ENCODE results near the gene VWA2.

Gene VWA2

GRCh38 chr10:114288424-114289095 is 49.5 kb downstream of the VWA2 start:
- H3K4me3 Mint-ChIP-seq = no peak overlapping the region
- no peaks in the 10 kb centered on the region for H3K9me3 Mint-ChIP-seq
- DNase-seq = no peak
- CTCF ChIA-PET = interaction anchor here (1.0 to 1.5 kb wide), 2 partner anchors 10 to 16 kb away, joined by 3 read pairs; no protein-coding TSS in a partner anchor
- H3K27ac Mint-ChIP-seq = no peak overlapping the region
- no peaks in the 10 kb centered on the region for H3K4me1 Mint-ChIP-seq
- H3K27me3 Mint-ChIP-seq = peaks cover 3% of the 10 kb centered on the region
- no peaks in the 10 kb centered on the region for H3K36me3 Mint-ChIP-seq

GRCh38 chr10:114289096-114289436 is 50.0 kb downstream of the VWA2 start:
- Mint-ChIP-seq H3K27me3 (peaks cover 3% of the 10 kb centered on the region), H3K9me3 (no peaks in the 10 kb centered on the region), H3K4me3 (no peak overlapping the region), H3K36me3 (no peaks in the 10 kb centered on the region), H3K27ac (no peak overlapping the region), H3K4me1 (no peaks in the 10 kb centered on the region)
- CTCF ChIA-PET = interaction anchor here (1.5 kb wide), 2 partner anchors 11 to 15 kb away, joined by 3 to 6 read pairs; no protein-coding TSS in a partner anchor
- DNase-seq = no peak

- H3K4me1 Mint-ChIP-seq = no peaks in the 10 kb centered on the region
- CTCF ChIA-PET = interaction anchor here (1.5 kb wide), 2 partner anchors 12 to 14 kb away, joined by 3 to 6 read pairs; no protein-coding TSS in a partner anchor
- no peak overlapping the region for H3K4me3 Mint-ChIP-seq
- peaks cover under 1% of the 10 kb centered on the region for H3K9me3 Mint-ChIP-seq
- no peaks in the 10 kb centered on the region for H3K36me3 Mint-ChIP-seq
- DNase-seq = no peak
- no peak overlapping the region for H3K27ac Mint-ChIP-seq
- H3K27me3 Mint-ChIP-seq = peaks cover 3% of the 10 kb centered on the region
Measured at GRCh38 chr10:114290038-114290437, 51.0 kb downstream of the VWA2 start.

GRCh38 chr10:114291076-114291475 is 52.0 kb downstream of the VWA2 start:
- Mint-ChIP-seq H3K4me3 (no peak overlapping the region), H3K27ac (no peak overlapping the region), H3K27me3 (peaks cover 3% of the 10 kb centered on the region), H3K9me3 (peaks cover 11% of the 10 kb centered on the region), H3K4me1 (no peaks in the 10 kb centered on the region), H3K36me3 (peaks cover 8% of the 10 kb centered on the region)
- no peak for DNase-seq
- CTCF ChIA-PET = no interaction called here

- peaks cover 13% of the 10 kb centered on the region for H3K9me3 Mint-ChIP-seq
- peaks cover 11% of the 10 kb centered on the region for H3K36me3 Mint-ChIP-seq
- DNase-seq = no peak
- CTCF ChIA-PET = no interaction called here
- no peak overlapping the region for H3K4me3 Mint-ChIP-seq
- H3K4me1 Mint-ChIP-seq = no peaks in the 10 kb centered on the region
- peaks cover 3% of the 10 kb centered on the region for H3K27me3 Mint-ChIP-seq
- H3K27ac Mint-ChIP-seq = no peak overlapping the region
Measured at GRCh38 chr10:114291516-114291915, 52.5 kb downstream of the VWA2 start.

GRCh38 chr10:114293075-114293474 is 54.0 kb downstream of the VWA2 start:
- DNase-seq = no peak
- Mint-ChIP-seq H3K27me3 (peaks cover 3% of the 10 kb centered on the region), H3K27ac (no peak overlapping the region), H3K4me1 (no peaks in the 10 kb centered on the region), H3K36me3 (peaks cover 11% of the 10 kb centered on the region), H3K4me3 (no peak overlapping the region), H3K9me3 (peaks cover 13% of the 10 kb centered on the region)
- CTCF ChIA-PET = interaction anchor here (1.2 kb wide), 1 partner anchor 12 kb away, joined by 3 read pairs; no protein-coding TSS in a partner anchor

GRCh38 chr10:114294549-114294948 is 55.5 kb downstream of the VWA2 start:
- no peak overlapping the region for H3K27ac Mint-ChIP-seq
- H3K4me1 Mint-ChIP-seq = no peaks in the 10 kb centered on the region
- H3K4me3 Mint-ChIP-seq = no peak overlapping the region
- H3K9me3 Mint-ChIP-seq = peaks cover 13% of the 10 kb centered on the region
- CTCF ChIA-PET = interaction anchor here (1.6 kb wide), 1 partner anchor 9 kb away, joined by 8 read pairs; no protein-coding TSS in a partner anchor
- peaks cover 11% of the 10 kb centered on the region for H3K36me3 Mint-ChIP-seq
- H3K27me3 Mint-ChIP-seq = peaks cover 3% of the 10 kb centered on the region
- DNase-seq = no peak

GRCh38 chr10:114295393-114295792 is 56.3 kb downstream of the VWA2 start:
- H3K36me3 Mint-ChIP-seq = peaks cover 11% of the 10 kb centered on the region
- peaks cover 3% of the 10 kb centered on the region for H3K27me3 Mint-ChIP-seq
- CTCF ChIA-PET = interaction anchor here (1.6 kb wide), 1 partner anchor 9 kb away, joined by 8 read pairs; no protein-coding TSS in a partner anchor
- no peaks in the 10 kb centered on the region for H3K4me1 Mint-ChIP-seq
- DNase-seq = no peak
- no peak overlapping the region for H3K4me3 Mint-ChIP-seq
- H3K27ac Mint-ChIP-seq = no peak overlapping the region
- H3K9me3 Mint-ChIP-seq = peaks cover 13% of the 10 kb centered on the region

GRCh38 chr10:114297136-114297705 is 58.2 kb downstream of the VWA2 start:
- Mint-ChIP-seq H3K4me1 (no peaks in the 10 kb centered on the region), H3K27ac (no peak overlapping the region), H3K4me3 (no peak overlapping the region), H3K9me3 (peaks cover 13% of the 10 kb centered on the region), H3K36me3 (peaks cover 11% of the 10 kb centered on the region), H3K27me3 (no peaks in the 10 kb centered on the region)
- CTCF ChIA-PET = interaction anchor here (0.9 kb wide), 1 partner anchor 255 kb away, joined by 3 read pairs; no protein-coding TSS in a partner anchor
- DNase-seq = no peak

- CTCF ChIA-PET = interaction anchor here (1.5 kb wide), 1 partner anchor 135 kb away, joined by 3 read pairs; no protein-coding TSS in a partner anchor
- H3K36me3 Mint-ChIP-seq = peaks cover 11% of the 10 kb centered on the region
- no peak overlapping the region for H3K4me3 Mint-ChIP-seq
- peaks cover 11% of the 10 kb centered on the region for H3K4me1 Mint-ChIP-seq
- no peak overlapping the region for H3K27ac Mint-ChIP-seq
- DNase-seq = no peak
- no peaks in the 10 kb centered on the region for H3K27me3 Mint-ChIP-seq
- H3K9me3 Mint-ChIP-seq = peaks cover 12% of the 10 kb centered on the region
Measured at GRCh38 chr10:114300036-114300645, 61.1 kb downstream of the VWA2 start.

- CTCF ChIA-PET = interaction anchor here (0.9 to 1.5 kb wide), 2 partner anchors 134 to 408 kb away, joined by 3 to 4 read pairs; no protein-coding TSS in a partner anchor
- Mint-ChIP-seq H3K27me3 (no peaks in the 10 kb centered on the region), H3K4me3 (no peak overlapping the region), H3K9me3 (peaks cover 1% of the 10 kb centered on the region), H3K4me1 (peaks cover 11% of the 10 kb centered on the region), H3K36me3 (peaks cover 2% of the 10 kb centered on the region), H3K27ac (no peak overlapping the region)
- DNase-seq = no peak
Measured at GRCh38 chr10:114301177-114301576, 62.1 kb downstream of the VWA2 start.

GRCh38 chr10:114301951-114302710 is 63.1 kb downstream of the VWA2 start:
- Mint-ChIP-seq H3K27ac (no peak overlapping the region), H3K4me3 (no peak overlapping the region), H3K36me3 (no peaks in the 10 kb centered on the region), H3K9me3 (no peaks in the 10 kb centered on the region), H3K4me1 (peaks cover 11% of the 10 kb centered on the region), H3K27me3 (peaks cover 9% of the 10 kb centered on the region)
- DNase-seq = no peak
- CTCF ChIA-PET = interaction anchor here (0.9 to 3.6 kb wide), 8 partner anchors 15 to 483 kb away, joined by 4 to 47 read pairs (median 14); no protein-coding TSS in a partner anchor

- no peak for DNase-seq
- Mint-ChIP-seq H3K36me3 (no peaks in the 10 kb centered on the region), H3K4me3 (no peak overlapping the region), H3K9me3 (no peaks in the 10 kb centered on the region), H3K4me1 (peaks cover 11% of the 10 kb centered on the region), H3K27ac (no peak overlapping the region), H3K27me3 (peaks cover 20% of the 10 kb centered on the region)
- CTCF ChIA-PET = interaction anchor here (0.6 to 3.6 kb wide), 47 partner anchors 8 to 827 kb away, joined by 3 to 47 read pairs (median 5); partner anchors contain the start of gene FHIP2A
Measured at GRCh38 chr10:114303556-114303955, 64.5 kb downstream of the VWA2 start.
